Gastroesophageal sphincter (tissue), 3 donors: ENCODE results near the gene TAF12.

Source experiments
- CTCF ChIP-seq, 4 experiments: fragments of 200-600 bp in 2 of 4; fragments of 450-650 bp in 2 of 4; sonication (generic) in 1 of 4; IDR thresholded peaks; one replicate each; pipeline ENCODE4 v1.5.1; 2017 to 2019; ENCODE audit warnings: antibody characterized with exemption in 4 of 4, mild to moderate bottlenecking in 2 of 4, moderate library complexity in 2 of 4
- POLR2AphosphoS5 ChIP-seq: sonication (generic); formaldehyde crosslinking; IDR thresholded peaks from one replicate; pipeline ENCODE4 v1.6.1; 2017; ENCODE audit warnings: antibody characterized with exemption

- TF ChIP-seq POLR2AphosphoS5 (no peak), CTCF (IDR thresholded peaks at IDR 0.05) (no peak)
Measured at GRCh38 chr1:28566931-28567330, 75.9 kb downstream of the TAF12 start.
